Fibroblast of villous mesenchyme (primary cell): ENCODE data around the gene CTTNBP2. TPM values are rescaled to one million over a fixed set of nuclear protein-coding genes. Genes with fewer than 3 reads are reported as not detected.
"Not testable (repeated sequence)": the region's sequence is repeated elsewhere in the genome, so short reads cannot be mapped to it uniquely, and the experiment has no call there.

ENCODE experiments used
- DNase-seq: peaks from one replicate; pipeline ENCODE4 v3.0.0-alpha.2; 2010; ENCODE audit warnings: low read depth
- H3K4me3 ChIP-seq: 2 replicates; pipeline ENCODE4 v1.5.1; 2011; ENCODE audit warnings: low read depth, mild to moderate bottlenecking, low read length
- CTCF ChIP-seq: IDR thresholded peaks from 2 replicates; pipeline ENCODE4 v1.5.1; 2012; ENCODE audit warnings: low read depth, mild to moderate bottlenecking, low read length; ENCODE audit not compliant: insufficient read depth
- total RNA-seq: library from RNA; depleted of rRNA; stranded (reverse); fragments of >200 nt; gene quantifications from 2 replicates; pipeline ENCODE4 v1.2.3, GENCODE V29; 2012

CTTNBP2 gene
- total RNA-seq, 1 donor = 1.3 TPM

GRCh38 chr7:117719377-117719776 lies 153.9 kb downstream of the CTTNBP2 start:
- no peak for DNase-seq
- TF ChIP-seq CTCF = no peak
- no peak overlapping the region for H3K4me3 ChIP-seq

- DNase-seq = no peak
- TF ChIP-seq CTCF = no peak
- H3K4me3 ChIP-seq = no peak overlapping the region
Measured at GRCh38 chr7:117718116-117718835, 155.0 kb downstream of the CTTNBP2 start.

DNA sequence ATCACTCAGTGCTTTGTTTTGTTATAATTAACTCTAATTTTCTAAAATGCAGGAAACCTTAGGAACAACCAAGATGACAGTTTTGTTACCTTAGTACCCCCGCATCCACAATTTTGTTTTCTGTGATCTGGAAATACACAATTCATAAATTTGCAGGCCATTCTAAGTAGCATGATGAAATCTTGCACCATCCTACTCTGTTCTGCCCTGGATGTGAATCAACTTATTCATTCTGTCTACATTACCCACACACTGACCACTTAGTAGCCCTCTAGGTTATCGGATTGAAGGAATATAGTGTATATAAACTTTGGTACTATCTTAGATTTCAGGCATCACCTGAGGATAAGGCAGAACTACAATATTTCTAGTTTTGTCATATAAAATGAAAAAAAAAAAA lies 155.9 kb downstream of the CTTNBP2 start:
- no peak overlapping the region for H3K4me3 ChIP-seq
- no peak for TF ChIP-seq CTCF
- DNase-seq = no peak

- no peak overlapping the region for H3K4me3 ChIP-seq
- no peak for DNase-seq
- TF ChIP-seq CTCF = no peak
Measured at GRCh38 chr7:117716707-117717299, 156.4 kb downstream of the CTTNBP2 start.

DNA sequence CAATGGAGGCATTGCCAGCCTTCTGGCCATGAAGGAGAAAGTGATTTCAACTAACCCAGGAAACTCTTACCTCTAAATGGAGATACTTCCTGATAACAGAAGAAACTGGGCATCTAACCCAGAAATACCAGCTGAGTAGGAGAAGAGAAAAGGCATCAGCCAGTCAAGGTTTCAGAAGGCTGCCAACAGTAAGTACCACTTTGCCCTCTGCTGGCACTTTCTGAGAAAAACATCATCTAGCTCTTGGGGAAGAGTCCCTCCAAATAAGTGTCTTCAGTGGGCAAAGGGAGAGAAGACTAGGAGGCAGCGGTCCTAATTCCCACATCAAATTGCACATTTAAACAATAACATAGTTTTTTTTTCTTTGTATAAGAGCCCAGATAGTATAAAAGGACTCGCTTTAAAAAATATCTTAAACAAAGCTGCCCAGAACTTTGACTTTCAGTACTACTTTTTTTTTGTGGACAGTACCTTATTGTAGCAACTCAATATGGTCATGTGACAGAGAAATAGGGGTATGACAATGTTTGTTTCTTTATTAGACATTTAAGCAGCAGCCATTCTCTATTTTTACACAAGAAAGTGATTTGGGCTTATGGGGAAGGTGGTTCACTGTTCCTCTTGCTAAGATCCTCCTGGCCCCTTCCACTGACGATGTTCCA lies 157.3 kb downstream of the CTTNBP2 start:
- peak; percentile 73 for DNase-seq
- no peak overlapping the region for H3K4me3 ChIP-seq
- peak; percentile 73 for TF ChIP-seq CTCF

DNA sequence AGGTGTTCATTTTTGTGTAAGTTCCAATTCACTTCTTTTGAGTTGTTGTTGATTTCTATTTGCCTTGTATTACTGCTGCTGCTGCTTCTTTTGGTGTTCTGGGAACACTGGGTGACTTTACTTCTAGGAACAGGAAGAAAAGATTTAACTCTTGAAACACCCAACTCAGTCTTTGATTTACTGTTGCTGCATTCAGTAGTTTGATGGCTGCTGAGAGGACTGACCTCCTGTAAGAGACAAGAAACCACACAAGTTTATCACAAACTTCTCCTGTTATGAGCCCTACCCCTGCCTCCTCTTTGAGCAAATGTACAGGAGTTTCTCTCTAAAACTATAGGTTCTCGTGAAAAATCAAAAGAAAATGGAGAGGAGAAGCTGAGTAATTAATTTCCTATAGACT lies 161.7 kb downstream of the CTTNBP2 start:
- no peak for TF ChIP-seq CTCF
- no peak for DNase-seq

DNA sequence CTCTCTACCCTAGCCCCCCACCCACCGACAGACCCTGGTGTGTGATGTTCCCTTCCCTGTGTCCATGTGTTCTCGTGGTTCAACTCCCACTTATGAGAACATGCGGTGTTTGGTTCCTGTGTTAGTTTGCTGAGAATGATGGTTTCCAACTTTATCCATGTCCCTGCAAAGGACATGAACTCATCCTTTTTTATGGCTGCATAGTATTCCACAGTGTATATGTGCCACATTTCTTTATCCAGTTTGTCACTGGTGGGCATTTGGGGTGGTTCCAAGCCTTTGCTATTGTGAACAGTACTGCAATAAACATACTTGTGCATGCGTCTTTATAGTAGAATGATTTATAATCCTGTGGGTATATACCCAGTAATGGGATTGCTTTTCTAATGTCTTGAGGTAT lies 165.1 kb downstream of the CTTNBP2 start:
- not testable (repeated sequence) for DNase-seq, H3K4me3 ChIP-seq

More for the DNA sequence above, 161.7 kb downstream of the CTTNBP2 start:
- H3K4me3 ChIP-seq = no peak overlapping the region
